Measurements from ENCODE around the gene OR10A2.

GRCh38 chr11:6825231-6825744 is 37.6 kb upstream of the OR10A2 start:
- TF ChIP-seq SPI1 (IDR thresholded peaks at IDR 0.05; ENCODE audit: low read depth, low read length) (no peak), POLR2A (IDR thresholded peaks at IDR 0.05; ENCODE audit: low read depth, low read length) (no peak), POLR2AphosphoS5 (IDR thresholded peaks at IDR 0.05; ENCODE audit: low read depth, low read length) (no peak), PAX5 (IDR thresholded peaks at IDR 0.05; ENCODE audit: insufficient read depth, low read length, severe bottlenecking) (no peak), POU2F2 (IDR thresholded peaks at IDR 0.05; ENCODE audit: low read depth, low read length) (no peak), TAF1 (IDR thresholded peaks at IDR 0.05; ENCODE audit: low read depth, low read length) (no peak)
